Measurements from ENCODE around the gene FAN1. TPM values are rescaled to one million over a fixed set of nuclear protein-coding genes. Genes with fewer than 3 reads are reported as not detected.

Gene FAN1
- total and polyA plus RNA-seq, 2 donors (not counting 3 experiments of a cell fraction or from before 2014, with no cell fraction given), result 4.3 to 11.7 TPM

DNA sequence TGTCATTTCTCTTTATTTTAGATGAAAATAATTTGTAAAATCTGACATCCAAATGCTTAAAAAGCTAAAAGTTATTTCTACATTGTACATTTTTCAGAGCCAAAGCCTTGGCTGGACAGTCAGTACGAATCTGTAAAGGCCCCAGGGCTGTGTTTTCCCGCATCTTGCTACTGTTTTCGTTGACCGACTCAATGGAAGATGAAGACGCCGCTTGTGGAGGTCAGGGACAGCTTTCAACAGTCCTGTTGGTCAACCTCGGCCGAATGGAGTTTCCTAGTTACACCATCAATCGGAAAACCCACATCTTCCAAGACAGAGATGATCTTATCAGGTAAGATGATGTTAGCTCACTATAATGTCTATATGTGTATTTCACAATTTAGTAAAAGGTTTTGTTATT, 10.0 kb downstream of the FAN1 start:
- FAIRE-seq, result no peak
- TF ChIP-seq, protein P1, sequence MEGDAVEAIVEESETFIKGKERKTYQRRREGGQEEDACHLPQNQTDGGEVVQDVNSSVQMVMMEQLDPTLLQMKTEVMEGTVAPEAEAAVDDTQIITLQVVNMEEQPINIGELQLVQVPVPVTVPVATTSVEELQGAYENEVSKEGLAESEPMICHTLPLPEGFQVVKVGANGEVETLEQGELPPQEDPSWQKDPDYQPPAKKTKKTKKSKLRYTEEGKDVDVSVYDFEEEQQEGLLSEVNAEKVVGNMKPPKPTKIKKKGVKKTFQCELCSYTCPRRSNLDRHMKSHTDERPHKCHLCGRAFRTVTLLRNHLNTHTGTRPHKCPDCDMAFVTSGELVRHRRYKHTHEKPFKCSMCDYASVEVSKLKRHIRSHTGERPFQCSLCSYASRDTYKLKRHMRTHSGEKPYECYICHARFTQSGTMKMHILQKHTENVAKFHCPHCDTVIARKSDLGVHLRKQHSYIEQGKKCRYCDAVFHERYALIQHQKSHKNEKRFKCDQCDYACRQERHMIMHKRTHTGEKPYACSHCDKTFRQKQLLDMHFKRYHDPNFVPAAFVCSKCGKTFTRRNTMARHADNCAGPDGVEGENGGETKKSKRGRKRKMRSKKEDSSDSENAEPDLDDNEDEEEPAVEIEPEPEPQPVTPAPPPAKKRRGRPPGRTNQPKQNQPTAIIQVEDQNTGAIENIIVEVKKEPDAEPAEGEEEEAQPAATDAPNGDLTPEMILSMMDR (IDR thresholded peaks at IDR 0.05; ENCODE audit: extremely low read depth in 1 of 2, insufficient read depth in 1 of 2, low read depth in 1 of 2, low read length in 2 of 2), result no peak
- no peak for TF ChIP-seq POLR2AphosphoS5 (IDR thresholded peaks at IDR 0.05; ENCODE audit: insufficient read depth, low read depth, low read length)
- TF ChIP-seq JUN (IDR thresholded peaks at IDR 0.05; ENCODE audit: borderline replicate concordance, insufficient read depth, insufficient read length, low read depth), result no peak
- TF ChIP-seq POLR2A (IDR thresholded peaks at IDR 0.05; ENCODE audit: low read depth, low read length), result no peak
- no peak for TF ChIP-seq EZH2 (IDR thresholded peaks at IDR 0.05; ENCODE audit: borderline replicate concordance, low read depth, low read length, severe bottlenecking)
- CTCF ChIA-PET, result no interaction called here

DNA sequence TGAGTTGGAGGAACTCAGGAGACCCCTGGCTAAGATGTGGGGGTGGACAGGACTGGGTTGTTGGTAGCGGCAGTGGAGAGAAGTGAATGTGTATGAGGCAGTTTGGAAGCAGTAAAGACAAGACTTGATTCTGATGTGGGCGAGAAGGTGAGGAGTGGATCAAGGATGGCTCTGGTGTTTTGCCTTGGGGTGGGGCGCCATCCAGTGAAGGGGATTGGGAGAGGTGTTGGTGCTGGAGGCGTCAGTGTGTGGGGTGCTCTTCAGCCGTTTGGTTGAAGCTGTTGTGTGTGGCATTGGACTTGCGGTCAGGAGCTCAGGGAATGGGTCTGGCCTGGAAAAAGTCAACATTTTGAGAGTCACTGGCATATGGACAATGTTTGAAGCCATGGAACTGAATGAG, 13.3 kb downstream of the FAN1 start:
- dilution Hi-C loops (cut with MboI; ENCODE audit: extremely low pct_ligation_motif_present, low sequenced_read_pairs), result no loop called here
- Histone ChIP-seq H3K4me2 (ENCODE audit: insufficient read depth, low read length) (no peak overlapping the region), H3K27me3 (ENCODE audit: control insufficient read depth in 2 of 2, insufficient read depth in 2 of 2, low read length in 2 of 2) (no peaks in the 10 kb centered on the region), H2AFZ (ENCODE audit: low read depth, low read length) (no peak overlapping the region), H4K20me1 (replicated peaks; ENCODE audit: control insufficient read depth, extremely low read depth, insufficient read depth, low read length) (no peaks in the 10 kb centered on the region), H3K9me3 (replicated peaks; ENCODE audit: control insufficient read depth, insufficient read depth, low read length) (no peaks in the 10 kb centered on the region), H3K36me3 (ENCODE audit: control insufficient read depth in 2 of 2, extremely low read depth in 1 of 2, insufficient read depth in 2 of 2, low read length in 2 of 2) (peaks cover 0 to 6% of the 10 kb centered on the region in 2 experiments), H3K79me2 (ENCODE audit: control insufficient read depth, insufficient read depth, low read length) (no peaks in the 10 kb centered on the region), H3K27ac (ENCODE audit: insufficient read depth, low read depth, low read length) (no peak overlapping the region), H3K9ac (replicated peaks; ENCODE audit: extremely low read depth, insufficient read depth, low read length) (no peak overlapping the region), H3K4me3 (replicated peaks in 1 of 3; ENCODE audit: insufficient read depth in 1 of 3, low read depth in 1 of 3, low read length in 3 of 3) (no peak overlapping the region), H3K9me1 (replicated peaks; ENCODE audit: control insufficient read depth, extremely low read depth, insufficient read depth, low read length) (no peaks in the 10 kb centered on the region), H3K4me1 (ENCODE audit: control insufficient read depth, extremely low read depth, insufficient read depth, low read length) (peaks cover 2% of the 10 kb centered on the region)
- DNase-seq (ENCODE audit: low read depth, low spot score) (no peak), FAIRE-seq (no peak)
- TF ChIP-seq FOS (IDR thresholded peaks at IDR 0.05; ENCODE audit: borderline replicate concordance, insufficient read depth, low read length) (no peak), MYC (IDR thresholded peaks at IDR 0.05; ENCODE audit: low read depth, low read length) (no peak), POLR2A (IDR thresholded peaks at IDR 0.05; ENCODE audit: low read depth, low read length) (no peak), JUN (IDR thresholded peaks at IDR 0.05; ENCODE audit: borderline replicate concordance, insufficient read depth, insufficient read length, low read depth) (no peak), GATA2 (IDR thresholded peaks at IDR 0.05; ENCODE audit: insufficient read depth, insufficient read length, low read depth, low read length) (no peak), MAX (IDR thresholded peaks at IDR 0.05; ENCODE audit: insufficient read depth, insufficient read length) (no peak), EZH2 (IDR thresholded peaks at IDR 0.05; ENCODE audit: borderline replicate concordance, low read depth, low read length, severe bottlenecking) (no peak), POLR2AphosphoS5 (IDR thresholded peaks at IDR 0.05; ENCODE audit: insufficient read depth, low read depth, low read length) (no peak)
- TF ChIP-seq, protein P1 (IDR thresholded peaks at IDR 0.05; ENCODE audit: extremely low read depth in 1 of 2, insufficient read depth in 1 of 2, low read depth in 1 of 2, low read length in 2 of 2), result no peak
- ChIA-PET POLR2A (no interaction called here), CTCF (interaction anchor here (0.6 to 2.4 kb wide), 3 partner anchors 58 to 212 kb away, joined by 3 to 7 read pairs (median 5); no protein-coding TSS in a partner anchor)
- intact Hi-C loops (cut with micrococcal nuclease), result no loop called here
- no TSS peak for BruUV-seq (replicated peaks)

More for the DNA sequence above, 10.0 kb downstream of the FAN1 start:
- H3K27me3 ChIP-seq (ENCODE audit: control insufficient read depth in 2 of 2, insufficient read depth in 2 of 2, low read length in 2 of 2), result no peaks in the 10 kb centered on the region
- dilution Hi-C loops (cut with MboI; ENCODE audit: extremely low pct_ligation_motif_present, low sequenced_read_pairs), result no loop called here
- no peak overlapping the region for H3K4me3 ChIP-seq (replicated peaks in 1 of 3; ENCODE audit: insufficient read depth in 1 of 3, low read depth in 1 of 3, low read length in 3 of 3)
- intact Hi-C loops (cut with micrococcal nuclease), result no loop called here
- no peak overlapping the region for H3K4me2 ChIP-seq (ENCODE audit: insufficient read depth, low read length)
- H3K79me2 ChIP-seq (ENCODE audit: control insufficient read depth, insufficient read depth, low read length), result no peaks in the 10 kb centered on the region
- no peaks in the 10 kb centered on the region for H3K9me3 ChIP-seq (replicated peaks; ENCODE audit: control insufficient read depth, insufficient read depth, low read length)
- no peak for DNase-seq (ENCODE audit: low read depth, low spot score)
- H4K20me1 ChIP-seq (replicated peaks; ENCODE audit: control insufficient read depth, extremely low read depth, insufficient read depth, low read length), result no peaks in the 10 kb centered on the region
- no peaks in the 10 kb centered on the region for H3K4me1 ChIP-seq (ENCODE audit: control insufficient read depth, extremely low read depth, insufficient read depth, low read length)
- H2AFZ ChIP-seq (ENCODE audit: low read depth, low read length), result no peak overlapping the region
- no peaks in the 10 kb centered on the region for H3K9me1 ChIP-seq (replicated peaks; ENCODE audit: control insufficient read depth, extremely low read depth, insufficient read depth, low read length)
- POLR2A ChIA-PET, result no interaction called here
- H3K36me3 ChIP-seq (ENCODE audit: control insufficient read depth in 2 of 2, extremely low read depth in 1 of 2, insufficient read depth in 2 of 2, low read length in 2 of 2), result peaks cover 0 to 7% of the 10 kb centered on the region in 2 experiments
- no TSS peak for BruUV-seq (replicated peaks)
- H3K27ac ChIP-seq (ENCODE audit: insufficient read depth, low read depth, low read length), result no peak overlapping the region
- no peak overlapping the region for H3K9ac ChIP-seq (replicated peaks; ENCODE audit: extremely low read depth, insufficient read depth, low read length)
